Measurements from ENCODE around the gene C16orf86.

DNA sequence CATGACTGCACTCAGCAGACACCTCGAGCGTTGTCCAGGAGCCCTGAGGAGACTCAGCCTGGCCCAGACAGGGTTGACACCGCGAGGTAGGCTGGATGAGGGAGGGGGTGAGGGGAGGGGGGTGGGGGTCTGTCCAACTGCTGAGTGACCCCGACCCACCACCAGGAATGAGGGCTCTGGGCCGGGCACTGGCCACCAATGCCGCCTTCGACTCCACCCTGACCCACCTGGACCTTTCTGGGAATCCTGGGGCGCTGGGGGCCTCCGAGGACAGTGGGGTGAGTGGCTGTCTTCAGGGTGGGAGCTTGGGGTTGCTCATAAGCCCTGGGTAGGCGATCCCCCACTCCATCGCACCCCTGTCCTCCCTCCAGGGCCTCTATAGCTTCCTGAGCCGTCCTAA is 18.9 kb upstream of the C16orf86 start:
- TF ChIP-seq, protein P1, sequence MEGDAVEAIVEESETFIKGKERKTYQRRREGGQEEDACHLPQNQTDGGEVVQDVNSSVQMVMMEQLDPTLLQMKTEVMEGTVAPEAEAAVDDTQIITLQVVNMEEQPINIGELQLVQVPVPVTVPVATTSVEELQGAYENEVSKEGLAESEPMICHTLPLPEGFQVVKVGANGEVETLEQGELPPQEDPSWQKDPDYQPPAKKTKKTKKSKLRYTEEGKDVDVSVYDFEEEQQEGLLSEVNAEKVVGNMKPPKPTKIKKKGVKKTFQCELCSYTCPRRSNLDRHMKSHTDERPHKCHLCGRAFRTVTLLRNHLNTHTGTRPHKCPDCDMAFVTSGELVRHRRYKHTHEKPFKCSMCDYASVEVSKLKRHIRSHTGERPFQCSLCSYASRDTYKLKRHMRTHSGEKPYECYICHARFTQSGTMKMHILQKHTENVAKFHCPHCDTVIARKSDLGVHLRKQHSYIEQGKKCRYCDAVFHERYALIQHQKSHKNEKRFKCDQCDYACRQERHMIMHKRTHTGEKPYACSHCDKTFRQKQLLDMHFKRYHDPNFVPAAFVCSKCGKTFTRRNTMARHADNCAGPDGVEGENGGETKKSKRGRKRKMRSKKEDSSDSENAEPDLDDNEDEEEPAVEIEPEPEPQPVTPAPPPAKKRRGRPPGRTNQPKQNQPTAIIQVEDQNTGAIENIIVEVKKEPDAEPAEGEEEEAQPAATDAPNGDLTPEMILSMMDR (IDR thresholded peaks at IDR 0.05; ENCODE audit: low read depth, low read length, poor library complexity, severe bottlenecking): no peak
- TF ChIP-seq EZH2phosphoT487 (IDR thresholded peaks at IDR 0.05; ENCODE audit: borderline replicate concordance, low read length): no peak

Measured in DOHH2 (cell line).